ENCODE data around the gene RAB3IL1.

The RAB3IL1 gene

GRCh38 chr11:61918938-61919704, 1.8 kb upstream of the RAB3IL1 start:
- no peak for DNase-seq

DNA sequence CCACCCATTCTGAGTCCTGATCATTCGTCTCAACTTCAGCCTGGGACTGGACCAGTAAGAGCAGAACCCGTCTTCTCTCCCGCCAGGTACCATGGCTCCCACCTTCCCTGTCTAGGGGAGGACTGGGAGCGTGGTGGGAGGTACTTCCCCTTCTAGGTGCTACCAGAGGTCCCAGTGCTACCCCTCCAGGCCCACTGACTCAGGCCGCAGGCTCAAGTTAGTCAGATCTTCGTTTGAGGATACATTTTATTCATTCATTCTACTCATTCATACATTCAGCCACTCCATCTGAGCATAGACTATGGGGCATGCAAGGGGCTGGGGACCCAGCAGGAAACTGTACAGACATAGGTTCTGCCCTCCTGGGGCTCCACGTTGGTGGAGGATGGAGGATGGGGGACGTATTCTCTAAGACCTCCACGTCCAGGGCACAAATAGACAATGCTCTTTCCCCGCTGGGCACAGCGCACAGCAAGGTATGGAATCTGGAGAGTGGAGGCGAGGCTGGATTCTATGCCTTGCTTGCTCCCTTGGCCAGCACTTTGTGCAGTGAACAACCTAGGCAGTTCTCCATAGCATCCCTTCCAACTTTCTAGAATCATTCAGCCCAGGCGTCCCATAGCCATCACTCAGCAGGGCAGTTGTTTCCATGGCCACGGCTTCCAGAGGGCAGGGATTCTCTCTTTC, 1.0 kb upstream of the RAB3IL1 start:
- no peak for DNase-seq

DNA sequence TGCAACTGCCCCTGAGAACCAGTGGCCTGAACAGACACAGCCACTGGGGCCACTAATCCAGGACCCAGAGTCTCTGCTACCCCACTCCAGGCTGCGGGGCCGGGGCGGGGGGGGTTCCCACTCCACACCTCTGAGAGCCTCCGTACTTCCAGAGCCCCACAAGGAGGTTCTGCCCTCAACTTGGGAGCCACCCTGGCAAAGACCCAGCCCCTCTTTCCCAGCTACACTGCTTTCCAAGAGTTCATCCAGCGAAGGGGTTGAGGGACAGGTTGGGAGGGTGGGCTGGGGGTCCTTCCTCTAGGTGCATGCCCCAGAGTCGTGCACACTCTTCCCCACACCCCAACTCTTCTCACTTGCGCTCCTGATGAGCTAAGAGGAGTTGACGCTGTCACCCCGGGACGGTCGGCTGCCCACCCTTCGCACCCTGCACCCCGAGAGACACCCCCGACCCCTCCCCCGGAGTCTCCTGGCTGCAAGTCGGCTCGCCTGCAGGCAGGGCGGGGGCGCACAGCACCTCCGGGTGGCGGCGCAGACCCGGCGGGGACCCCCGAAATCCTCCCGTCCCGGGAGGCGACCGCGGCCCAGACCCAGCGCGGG, 531 bp downstream of the RAB3IL1 start:
- DNase-seq, result no peak

- no peak for DNase-seq
Observed at GRCh38 chr11:61914471-61915171, 2.7 kb downstream of the RAB3IL1 start.

GRCh38 chr11:61913699-61914395, 3.5 kb downstream of the RAB3IL1 start:
- no peak for DNase-seq

GRCh38 chr11:61912991-61913698, 4.2 kb downstream of the RAB3IL1 start:
- no peak for DNase-seq

DNA sequence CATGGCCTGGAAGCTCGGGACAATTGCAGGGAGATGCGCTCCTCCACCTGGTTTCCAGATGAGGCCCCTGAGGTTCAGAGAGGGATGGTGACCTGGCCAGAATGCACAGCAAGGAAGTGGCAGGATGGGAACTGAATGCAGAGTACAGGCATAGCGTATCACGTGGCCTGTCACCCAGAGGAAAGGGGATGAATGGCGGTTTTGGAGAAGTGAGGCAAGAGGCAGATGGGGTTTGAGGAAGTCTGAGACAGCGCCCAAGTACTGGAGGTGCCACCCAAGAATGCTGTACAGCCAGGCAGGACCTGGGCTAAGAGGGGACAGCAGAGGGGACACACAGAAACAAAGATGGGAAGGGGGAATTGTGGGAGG, 4.9 kb downstream of the RAB3IL1 start:
- no peak for DNase-seq

- DNase-seq, result no peak
Observed at GRCh38 chr11:61911701-61912529, 5.5 kb downstream of the RAB3IL1 start.

DNA sequence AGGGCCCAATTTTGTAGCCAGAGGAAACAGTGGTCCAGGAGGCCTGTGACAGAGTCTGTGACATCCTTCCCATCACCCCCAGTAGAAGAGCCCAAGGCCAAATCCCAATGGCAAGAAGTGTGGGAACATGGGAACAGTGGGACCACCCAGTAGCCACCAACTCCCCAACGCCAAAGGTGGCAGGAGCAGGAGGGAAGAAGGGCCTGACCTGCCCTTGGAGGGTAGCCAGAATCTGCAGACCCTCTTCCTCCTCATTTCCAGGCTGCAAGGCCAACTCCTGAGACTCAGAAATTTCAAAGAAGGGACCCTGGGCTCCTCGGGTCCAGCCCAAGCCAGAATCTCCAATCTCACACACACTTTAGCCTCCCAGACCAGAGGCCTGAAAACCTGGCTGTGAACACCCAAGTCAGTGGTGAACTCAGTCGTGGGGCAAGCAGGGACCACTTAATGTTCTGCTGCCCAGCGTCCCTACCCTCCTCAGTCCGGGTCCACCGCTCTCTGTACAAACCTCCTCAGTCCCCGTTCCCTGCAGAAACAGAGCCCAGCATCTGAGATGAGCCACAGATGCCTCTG, 6.2 kb downstream of the RAB3IL1 start:
- DNase-seq, result no peak

- DNase-seq, result no peak
Observed at GRCh38 chr11:61910187-61911127, 6.9 kb downstream of the RAB3IL1 start.

DNA sequence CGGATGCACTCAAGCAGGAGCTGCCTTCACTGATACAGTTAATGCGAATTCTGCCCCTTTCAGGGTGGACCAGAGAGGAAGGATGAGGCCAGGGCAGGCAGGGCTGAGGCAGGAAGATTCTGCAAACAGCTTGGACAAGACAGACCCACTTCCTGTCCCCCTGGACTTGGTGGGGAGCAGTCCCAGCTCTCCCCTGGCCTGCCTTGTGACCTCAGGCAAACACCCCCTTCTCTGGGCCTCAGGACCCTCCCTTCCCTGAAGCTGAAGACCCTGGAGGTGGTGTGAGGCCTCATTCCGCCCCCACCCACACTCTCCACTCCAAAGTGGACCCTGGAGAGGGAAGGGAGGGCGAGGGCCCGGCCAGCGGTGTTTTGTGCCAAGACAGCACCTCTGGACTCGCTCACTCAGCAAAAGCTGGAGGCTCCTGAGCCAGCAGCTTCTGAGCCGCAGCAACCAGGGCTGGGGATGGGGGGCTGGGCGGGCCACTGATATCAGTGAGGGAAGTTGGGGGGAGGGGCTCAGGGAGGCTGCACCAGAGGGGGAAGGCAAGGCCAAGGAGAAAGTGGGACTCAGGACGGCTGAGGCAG, 8.5 kb downstream of the RAB3IL1 start:
- no peak for DNase-seq

- DNase-seq, result no peak
Observed at GRCh38 chr11:61907871-61908729, 9.3 kb downstream of the RAB3IL1 start.

DNA sequence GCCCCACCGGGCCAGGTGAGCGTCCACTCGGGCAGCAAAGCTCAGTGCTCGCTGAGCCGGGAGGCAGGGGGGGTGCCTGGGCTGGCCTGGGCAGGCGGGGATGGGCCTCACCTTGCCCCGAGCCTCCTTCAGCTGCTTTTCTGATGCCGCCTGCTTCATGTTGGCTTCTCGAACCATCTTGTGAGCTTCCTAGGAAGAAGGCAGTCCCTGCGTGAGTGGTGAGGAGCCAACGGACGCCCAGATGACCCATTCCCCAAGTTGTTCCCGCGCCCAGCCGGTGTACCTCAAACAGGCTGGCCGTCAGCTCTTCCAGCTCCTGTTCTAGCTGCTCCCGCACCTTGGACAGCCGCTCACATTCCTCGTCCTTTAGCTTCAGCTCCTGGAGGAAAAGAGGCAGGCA, 10.1 kb downstream of the RAB3IL1 start:
- DNase-seq, result no peak

DNA sequence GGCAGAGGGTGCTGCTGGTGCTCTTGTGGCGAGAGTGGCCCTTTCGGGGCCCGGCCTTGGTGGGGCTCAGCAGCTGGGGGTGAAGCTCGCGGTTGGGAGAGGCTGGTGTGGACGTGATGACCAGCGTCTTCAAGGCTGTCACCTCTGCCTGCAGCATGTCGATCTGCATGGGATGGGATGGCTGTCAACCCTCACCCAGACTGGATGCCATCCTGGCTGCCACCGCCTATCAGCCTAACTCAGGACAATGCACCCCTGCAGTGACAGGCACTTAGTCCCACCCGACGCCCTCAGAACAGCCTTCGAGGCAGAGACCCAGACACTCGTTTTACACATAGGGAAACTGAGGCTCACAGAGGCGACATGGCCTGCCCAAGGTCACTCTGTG, 10.8 kb downstream of the RAB3IL1 start:
- DNase-seq, result no peak

DNA sequence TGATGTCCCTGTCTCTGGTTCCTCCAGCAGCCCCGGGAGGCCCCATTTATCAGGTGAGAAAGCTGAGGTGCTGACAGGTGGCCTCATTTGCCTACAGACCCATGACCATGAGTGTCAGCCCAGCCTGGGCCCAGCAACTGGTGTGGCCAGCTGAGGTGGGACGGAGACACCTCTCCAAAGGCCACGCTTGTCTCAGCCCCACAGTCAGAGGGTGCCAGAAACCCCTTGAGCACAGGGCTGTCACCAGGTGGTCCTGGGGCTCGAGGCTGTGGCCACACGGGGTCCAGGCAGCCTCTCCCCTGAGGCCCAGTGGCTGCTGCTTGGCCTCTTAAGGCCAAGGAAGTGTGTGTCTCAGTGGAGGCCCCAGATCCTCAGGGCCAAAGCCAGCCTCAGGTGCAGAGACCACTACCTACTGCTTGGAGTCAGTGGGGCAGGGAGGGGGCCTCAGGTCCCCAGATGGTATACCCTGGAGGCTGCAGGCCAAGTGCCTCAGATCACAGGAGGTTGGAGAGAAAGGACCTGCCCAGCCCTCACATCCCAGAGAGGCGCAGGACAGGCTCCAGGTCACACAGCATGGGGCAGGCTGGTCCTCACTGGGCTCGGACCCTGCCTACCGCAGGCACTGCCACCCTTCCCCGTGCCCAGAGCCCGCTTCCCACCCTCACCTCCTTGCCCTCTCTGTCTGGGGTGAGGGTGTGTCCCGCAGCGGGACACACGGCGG, 11.4 kb downstream of the RAB3IL1 start:
- no peak for DNase-seq

DNA sequence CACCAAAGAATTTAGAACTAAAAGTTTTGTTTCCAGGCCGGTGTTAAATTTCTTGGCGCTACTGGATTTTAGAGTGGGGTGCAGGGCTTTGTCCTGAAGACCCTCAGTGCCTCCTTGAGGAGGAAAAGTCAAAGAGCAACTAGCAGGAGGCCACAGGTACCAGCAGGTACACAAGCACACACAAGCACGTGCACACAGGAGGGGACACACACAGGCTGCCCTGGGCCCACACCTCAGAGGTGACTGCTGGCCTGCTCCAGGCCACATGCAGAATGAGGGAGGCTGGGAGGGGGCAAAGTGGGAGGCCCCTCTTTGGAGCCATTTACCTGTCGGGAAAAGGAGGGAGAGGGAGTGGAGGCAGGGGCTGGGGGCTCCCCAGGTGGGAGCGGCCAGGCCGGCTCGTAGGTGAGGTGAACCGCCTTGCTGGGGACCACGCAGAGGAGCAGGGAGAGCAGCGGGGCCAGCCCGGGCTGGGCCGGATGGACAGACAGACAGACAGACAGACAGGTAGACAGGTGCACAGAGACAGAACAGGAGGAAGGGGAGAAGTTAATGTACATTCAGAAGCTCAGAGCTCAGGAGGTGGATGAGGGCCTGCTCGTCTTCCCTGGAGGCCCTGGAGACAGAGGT, 12.2 kb downstream of the RAB3IL1 start:
- DNase-seq, result no peak

DNA sequence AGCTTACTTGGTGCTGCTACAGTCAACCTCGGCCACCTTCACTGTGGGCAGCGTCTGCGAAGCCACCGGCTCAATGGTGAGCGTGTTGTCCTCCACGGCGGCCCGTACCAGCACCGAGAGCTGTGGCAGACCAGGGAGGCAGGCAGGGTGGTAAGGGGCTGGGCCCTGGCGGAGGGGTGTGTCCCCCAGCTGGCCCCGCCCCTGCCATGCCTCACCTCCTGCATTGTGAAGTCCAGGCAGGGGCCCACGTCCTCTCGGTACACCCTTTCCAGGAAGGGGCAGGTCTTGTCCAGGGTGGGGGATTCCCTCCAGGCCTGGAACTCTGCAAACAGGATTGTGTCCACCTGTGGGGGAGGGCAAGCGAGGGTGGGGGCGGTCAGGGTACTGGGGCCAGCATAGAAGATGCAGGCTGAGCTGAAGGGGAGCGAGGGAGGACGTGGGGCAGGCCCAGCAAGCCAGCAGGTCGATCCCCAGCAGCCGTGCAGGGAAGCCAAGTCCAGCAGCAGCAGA, 12.8 kb downstream of the RAB3IL1 start:
- DNase-seq, result no peak

Measured in fibroblast of skin of scalp (primary cell).